DND-41 (cell line): ENCODE data around the gene UBTD1.

Experiments used
- ATAC-seq: fragments of 200-7000 bp; cut with Tn5 transposase; 3 replicates; pipeline ENCODE4 v1.9.1; 2021; ENCODE audit warnings: low read depth; ENCODE audit not compliant: insufficient read depth
- DNase-seq: peaks from one replicate; pipeline ENCODE4 v3.0.0-alpha.2; 2020
- H2AFZ ChIP-seq: 2 replicates; pipeline ENCODE4 v1.6.0; 2012; ENCODE audit warnings: low read depth, low read length
- H3K27ac ChIP-seq: 2 replicates; pipeline ENCODE4 v1.5.1; 2012; ENCODE audit warnings: low read length, inconsistent platforms
- H3K27me3 ChIP-seq: fragments of 200-600 bp; sonication (generic); 2 replicates; pipeline ENCODE4 v1.6.0; 2012; ENCODE audit warnings: low read length, mild to moderate bottlenecking, inconsistent platforms; ENCODE audit not compliant: insufficient read depth, poor library complexity
- H3K36me3 ChIP-seq: 2 replicates; pipeline ENCODE4 v1.5.1; 2012; ENCODE audit warnings: low read length, inconsistent platforms; ENCODE audit not compliant: insufficient read depth
- H3K4me1 ChIP-seq: 2 replicates; pipeline ENCODE4 v1.5.1; 2012; ENCODE audit warnings: mild to moderate bottlenecking, low read length; ENCODE audit not compliant: insufficient read depth
- H3K4me2 ChIP-seq: 2 replicates; pipeline ENCODE4 v1.6.0; 2012; ENCODE audit warnings: mild to moderate bottlenecking, moderate library complexity, low read length, inconsistent platforms; ENCODE audit not compliant: insufficient read depth
- H3K4me3 ChIP-seq, 2 experiments: fragments of 200-600 bp in 1 of 2; shearing (Covaris generic) in 1 of 2; 2 replicates each; pipeline ENCODE4 v1.5.1; 2012 to 2016; ENCODE audit warnings: inconsistent platforms in 2 of 2, low read length in 2 of 2, mild to moderate bottlenecking in 2 of 2, low read depth in 1 of 2, moderate library complexity in 1 of 2
- H3K79me2 ChIP-seq: 2 replicates; pipeline ENCODE4 v1.6.0; 2012; ENCODE audit warnings: low read length, inconsistent platforms; ENCODE audit not compliant: insufficient read depth
- H3K9ac ChIP-seq: 2 replicates; pipeline ENCODE4 v1.6.0; 2012; ENCODE audit warnings: low read depth, mild to moderate bottlenecking, inconsistent platforms, low read length, moderate library complexity
- H3K9me3 ChIP-seq: 2 replicates; pipeline ENCODE4 v1.5.1; 2012; ENCODE audit warnings: low read length, moderate library complexity, mild to moderate bottlenecking, inconsistent platforms; ENCODE audit not compliant: insufficient read depth, severe bottlenecking
- H4K20me1 ChIP-seq: 2 replicates; pipeline ENCODE4 v1.6.0; 2012; ENCODE audit warnings: low read length; ENCODE audit not compliant: insufficient read depth
- CTCF ChIP-seq: IDR thresholded peaks from 2 replicates; pipeline ENCODE4 v1.5.1; 2012; ENCODE audit warnings: borderline replicate concordance, low read length, moderate library complexity, mild to moderate bottlenecking; ENCODE audit not compliant: poor library complexity, severe bottlenecking; ENCODE audit errors: extremely low read depth
- EZH2 ChIP-seq: IDR thresholded peaks from 3 replicates; pipeline ENCODE4 v1.6.1; 2012; ENCODE audit warnings: borderline replicate concordance, low read depth, mild to moderate bottlenecking, moderate library complexity, low read length, inconsistent platforms; ENCODE audit not compliant: severe bottlenecking

UBTD1 gene

DNA sequence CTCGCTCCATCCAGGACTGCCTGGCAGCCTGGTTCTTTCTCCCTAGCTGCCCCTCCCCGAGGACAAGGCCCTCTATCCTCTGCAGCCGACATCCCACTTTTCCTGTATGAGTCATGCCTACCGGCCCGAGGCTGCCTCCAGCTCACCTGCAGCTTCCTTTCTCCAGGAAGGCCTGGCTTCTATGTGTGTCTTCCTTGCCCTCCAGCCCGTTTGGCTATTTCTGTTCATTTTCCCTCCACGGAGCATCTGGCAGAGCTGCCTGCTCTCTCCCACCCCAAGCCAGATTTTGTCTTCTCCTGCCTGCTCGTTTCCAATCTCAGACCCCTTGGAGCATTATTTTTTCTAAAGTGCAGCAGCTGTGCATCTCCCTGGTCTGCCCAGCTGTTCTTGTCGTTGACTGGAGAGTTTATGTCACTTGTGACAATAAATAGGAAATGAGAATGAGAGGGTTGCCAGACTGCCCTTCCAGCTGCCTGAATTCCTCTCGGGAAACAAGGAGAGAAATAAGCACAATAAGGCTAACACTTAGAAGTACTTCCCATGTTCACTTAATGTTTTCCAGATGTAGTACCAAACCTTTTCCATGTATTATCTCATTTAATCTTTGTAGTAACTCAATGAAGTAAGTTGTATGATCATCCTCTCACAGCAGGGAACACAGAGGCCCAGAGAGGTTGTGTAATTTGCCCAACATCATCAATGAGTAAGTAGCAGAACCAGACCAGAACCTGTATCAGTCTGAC, 19.7 kb downstream of the UBTD1 start:
- Histone ChIP-seq H4K20me1 (peaks cover 6% of the 10 kb centered on the region), H3K79me2 (no peaks in the 10 kb centered on the region), H3K27ac (no peak overlapping the region), H2AFZ (no peak overlapping the region), H3K9me3 (no peaks in the 10 kb centered on the region), H3K36me3 (no peaks in the 10 kb centered on the region), H3K27me3 (peaks cover 13% of the 10 kb centered on the region), H3K4me2 (no peak overlapping the region), H3K4me3 (no peak overlapping the region), H3K4me1 (no peaks in the 10 kb centered on the region), H3K9ac (no peak overlapping the region)
- no peak for TF ChIP-seq EZH2
- no peak for TF ChIP-seq CTCF
- DNase-seq (no peak), ATAC-seq (no peak)

GRCh38 chr10:97519342-97519741, 20.6 kb downstream of the UBTD1 start:
- Histone ChIP-seq H3K9ac (no peak overlapping the region), H4K20me1 (peaks cover 6% of the 10 kb centered on the region), H3K27ac (no peak overlapping the region), H3K9me3 (no peaks in the 10 kb centered on the region), H3K4me3 (no peak overlapping the region), H3K4me1 (no peaks in the 10 kb centered on the region), H3K27me3 (peaks cover 13% of the 10 kb centered on the region), H3K4me2 (no peak overlapping the region), H2AFZ (no peak overlapping the region), H3K79me2 (no peaks in the 10 kb centered on the region), H3K36me3 (no peaks in the 10 kb centered on the region)
- DNase-seq, result no peak
- ATAC-seq, result no peak
- TF ChIP-seq CTCF, result no peak
- TF ChIP-seq EZH2, result no peak

- Histone ChIP-seq H3K9ac (no peak overlapping the region), H3K27ac (no peak overlapping the region), H3K4me2 (no peak overlapping the region), H3K27me3 (peaks cover 13% of the 10 kb centered on the region), H3K9me3 (no peaks in the 10 kb centered on the region), H3K36me3 (no peaks in the 10 kb centered on the region), H2AFZ (no peak overlapping the region), H4K20me1 (peaks cover 5% of the 10 kb centered on the region), H3K4me3 (no peak overlapping the region), H3K4me1 (no peaks in the 10 kb centered on the region), H3K79me2 (no peaks in the 10 kb centered on the region)
- ATAC-seq, result no peak
- no peak for DNase-seq
- no peak for TF ChIP-seq EZH2
- TF ChIP-seq CTCF, result no peak
Observed at GRCh38 chr10:97520520-97520919, 21.8 kb downstream of the UBTD1 start.
